ENCODE measurements around the gene SNX18.

The SNX18 gene

GRCh38 chr5:54577528-54577927, 60.0 kb downstream of the SNX18 start:
- no peak overlapping the region for H4K91ac ChIP-seq (ENCODE audit: low read depth, low read length, poor library complexity)
- H3K4me3 ChIP-seq (ENCODE audit: low read length in 2 of 2) = no peak overlapping the region
- no peak overlapping the region for H2BK5ac ChIP-seq (ENCODE audit: low read length)
- H2AFZ ChIP-seq (ENCODE audit: low read length) = no peak overlapping the region
- no peaks in the 10 kb centered on the region for H3K36me3 ChIP-seq (replicated peaks in 1 of 2; ENCODE audit: control insufficient read depth in 2 of 2, insufficient read depth in 2 of 2, low read length in 2 of 2)
- H3K14ac ChIP-seq (ENCODE audit: low read length) = no peak overlapping the region
- H3K79me1 ChIP-seq (ENCODE audit: low read depth, low read length) = no peaks in the 10 kb centered on the region
- DNase-seq (ENCODE audit: low spot score) = no peak
- no peak overlapping the region for H3K9ac ChIP-seq (ENCODE audit: low read depth, low read length, poor library complexity)
- no CpG with 5 or more reads among the region's 5 CpGs for WGBS, 2 donors (ENCODE audit: extremely low coverage in 2 of 2, insufficient read length in 2 of 2, insufficient replicate concordance in 1 of 2)
- H3K23ac ChIP-seq (ENCODE audit: low read depth, low read length, poor library complexity) = no peak overlapping the region
- no peaks in the 10 kb centered on the region for H3K9me3 ChIP-seq (replicated peaks in 1 of 2; ENCODE audit: control insufficient read depth in 2 of 2, insufficient read depth in 1 of 2, low read depth in 1 of 2, low read length in 2 of 2)
- H2BK120ac ChIP-seq (ENCODE audit: low read depth, low read length) = no peak overlapping the region
- no peak overlapping the region for H3K4me2 ChIP-seq (ENCODE audit: insufficient read depth, low read length, poor library complexity, severe bottlenecking)
- no peak overlapping the region for H3K4ac ChIP-seq (ENCODE audit: low read length)
- H2BK15ac ChIP-seq (ENCODE audit: low read length) = no peak overlapping the region
- peaks cover 0 to 17% of the 10 kb centered on the region in 2 donors for H3K4me1 ChIP-seq (ENCODE audit: control insufficient read depth in 2 of 2, insufficient read depth in 1 of 2, low read depth in 1 of 2, low read length in 2 of 2)
- H2AK5ac ChIP-seq (ENCODE audit: low read depth, low read length) = no peak overlapping the region
- no peaks in the 10 kb centered on the region for H3K27me3 ChIP-seq (ENCODE audit: control insufficient read depth in 3 of 3, insufficient read depth in 3 of 3, low read depth in 1 of 3, low read length in 3 of 3)
- H3K18ac ChIP-seq (ENCODE audit: low read length) = peak overlapping the region; percentile 20
- H2BK12ac ChIP-seq (ENCODE audit: low read length) = no peak overlapping the region
- H3K27ac ChIP-seq (replicated peaks; ENCODE audit: low read length) = no peak overlapping the region
- H4K8ac ChIP-seq (ENCODE audit: low read depth, low read length) = no peak overlapping the region

DNA sequence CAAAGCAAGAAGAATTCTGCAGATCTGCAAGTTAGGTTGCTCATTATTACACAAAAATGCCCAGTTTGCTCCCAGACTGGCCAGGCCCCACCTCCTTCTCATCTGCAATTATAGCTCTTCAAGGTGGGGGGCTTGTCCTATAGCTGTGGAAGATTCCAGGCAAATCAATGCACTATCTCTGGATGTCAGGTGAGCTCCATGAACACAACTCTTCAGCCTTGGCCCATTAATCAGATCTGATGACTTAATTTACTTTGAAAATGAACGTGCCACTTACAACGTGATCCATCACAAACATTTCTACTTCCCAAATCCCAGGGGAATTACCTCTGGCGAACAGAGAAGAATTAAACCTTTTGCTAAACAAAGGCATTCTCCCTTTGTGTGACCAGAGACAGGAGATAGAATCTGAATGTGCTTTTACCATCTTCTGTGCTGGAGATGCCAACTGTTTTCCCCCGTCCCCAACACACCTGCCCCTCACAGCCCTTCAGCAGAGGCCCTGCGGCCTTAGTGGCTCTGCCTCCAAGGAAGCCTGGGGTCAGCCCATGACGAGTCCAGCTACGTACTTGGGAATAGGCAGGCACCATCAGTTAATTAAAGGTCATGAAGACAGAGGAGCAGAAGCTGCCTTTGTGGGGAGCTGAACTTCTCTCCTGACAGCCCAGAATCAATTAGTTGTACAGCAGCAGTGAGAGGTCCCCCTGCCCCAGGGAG, 60.5 kb downstream of the SNX18 start:
- Histone ChIP-seq H3K14ac (ENCODE audit: low read length) (no peak overlapping the region), H3K79me1 (ENCODE audit: low read depth, low read length) (no peaks in the 10 kb centered on the region), H3K4me2 (ENCODE audit: insufficient read depth, low read length, poor library complexity, severe bottlenecking) (no peak overlapping the region), H3K23ac (ENCODE audit: low read depth, low read length, poor library complexity) (no peak overlapping the region), H3K36me3 (replicated peaks in 1 of 2; ENCODE audit: control insufficient read depth in 2 of 2, insufficient read depth in 2 of 2, low read length in 2 of 2) (no peaks in the 10 kb centered on the region), H4K91ac (ENCODE audit: low read depth, low read length, poor library complexity) (no peak overlapping the region), H2AFZ (ENCODE audit: low read length) (no peak overlapping the region), H4K8ac (ENCODE audit: low read depth, low read length) (no peak overlapping the region), H3K4me3 (ENCODE audit: low read length in 2 of 2) (no peak overlapping the region), H3K4ac (ENCODE audit: low read length) (no peak overlapping the region), H2BK15ac (ENCODE audit: low read length) (no peak overlapping the region), H3K27ac (replicated peaks; ENCODE audit: low read length) (no peak overlapping the region), H2AK5ac (ENCODE audit: low read depth, low read length) (no peak overlapping the region), H2BK12ac (ENCODE audit: low read length) (no peak overlapping the region), H3K9ac (ENCODE audit: low read depth, low read length, poor library complexity) (no peak overlapping the region), H3K9me3 (replicated peaks in 1 of 2; ENCODE audit: control insufficient read depth in 2 of 2, insufficient read depth in 1 of 2, low read depth in 1 of 2, low read length in 2 of 2) (no peaks in the 10 kb centered on the region), H3K18ac (ENCODE audit: low read length) (no peak overlapping the region), H2BK120ac (ENCODE audit: low read depth, low read length) (no peak overlapping the region), H3K4me1 (ENCODE audit: control insufficient read depth in 2 of 2, insufficient read depth in 1 of 2, low read depth in 1 of 2, low read length in 2 of 2) (peaks cover 0 to 17% of the 10 kb centered on the region in 2 donors), H3K27me3 (ENCODE audit: control insufficient read depth in 3 of 3, insufficient read depth in 3 of 3, low read depth in 1 of 3, low read length in 3 of 3) (no peaks in the 10 kb centered on the region), H2BK5ac (ENCODE audit: low read length) (no peak overlapping the region)
- no CpG with 5 or more reads among the region's 7 CpGs for WGBS, 2 donors (ENCODE audit: extremely low coverage in 2 of 2, insufficient read length in 2 of 2, insufficient replicate concordance in 1 of 2)
- DNase-seq (ENCODE audit: low spot score) = no peak

DNA sequence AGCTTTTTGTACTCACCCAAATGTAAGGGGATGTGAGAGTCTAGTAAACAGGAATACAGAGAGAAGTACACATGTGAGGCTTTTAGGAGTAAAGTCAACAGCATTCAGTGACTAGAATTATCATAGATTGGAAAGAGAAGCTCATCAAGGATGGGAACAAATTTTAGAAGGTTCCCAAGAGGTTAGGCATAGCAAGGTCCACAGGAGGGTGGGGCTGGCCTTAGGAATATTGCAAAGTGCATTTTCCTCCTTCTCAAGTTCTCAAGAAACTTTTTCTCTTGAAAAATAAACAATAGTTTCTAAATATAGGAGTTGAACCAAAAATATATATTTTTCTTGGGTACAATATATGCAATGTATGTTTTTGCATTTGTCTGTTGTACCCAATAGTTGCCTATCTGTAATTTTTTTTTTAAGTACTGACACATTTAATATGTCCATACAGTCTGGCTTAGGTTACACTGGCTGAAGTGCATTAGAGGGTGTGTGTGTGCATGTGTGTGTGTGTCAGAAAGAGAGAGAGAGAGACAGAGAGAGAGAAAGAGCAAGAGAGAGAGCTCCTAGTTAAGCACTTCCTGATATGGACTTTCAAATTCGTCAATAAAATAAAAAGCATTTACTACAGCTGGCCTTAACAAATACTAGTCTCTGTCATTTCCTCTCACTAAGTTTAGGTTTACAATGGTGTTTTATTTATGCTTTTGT, 62.2 kb downstream of the SNX18 start:
- Histone ChIP-seq H3K18ac (ENCODE audit: low read length) (no peak overlapping the region), H2BK120ac (ENCODE audit: low read depth, low read length) (no peak overlapping the region), H4K8ac (ENCODE audit: low read depth, low read length) (no peak overlapping the region), H3K27ac (replicated peaks; ENCODE audit: low read length) (no peak overlapping the region), H2BK12ac (ENCODE audit: low read length) (no peak overlapping the region), H3K79me1 (ENCODE audit: low read depth, low read length) (no peaks in the 10 kb centered on the region), H2AFZ (ENCODE audit: low read length) (no peak overlapping the region), H3K9ac (ENCODE audit: low read depth, low read length, poor library complexity) (no peak overlapping the region), H3K9me3 (replicated peaks in 1 of 2; ENCODE audit: control insufficient read depth in 2 of 2, insufficient read depth in 1 of 2, low read depth in 1 of 2, low read length in 2 of 2) (no peaks in the 10 kb centered on the region), H3K4me2 (ENCODE audit: insufficient read depth, low read length, poor library complexity, severe bottlenecking) (no peak overlapping the region), H4K91ac (ENCODE audit: low read depth, low read length, poor library complexity) (no peak overlapping the region), H2BK15ac (ENCODE audit: low read length) (no peak overlapping the region), H2AK5ac (ENCODE audit: low read depth, low read length) (no peak overlapping the region), H3K23ac (ENCODE audit: low read depth, low read length, poor library complexity) (no peak overlapping the region), H3K36me3 (replicated peaks in 1 of 2; ENCODE audit: control insufficient read depth in 2 of 2, insufficient read depth in 2 of 2, low read length in 2 of 2) (no peaks in the 10 kb centered on the region), H3K14ac (ENCODE audit: low read length) (no peak overlapping the region), H2BK5ac (ENCODE audit: low read length) (no peak overlapping the region), H3K4me1 (ENCODE audit: control insufficient read depth in 2 of 2, insufficient read depth in 1 of 2, low read depth in 1 of 2, low read length in 2 of 2) (peaks cover 0 to 17% of the 10 kb centered on the region in 2 donors), H3K4me3 (ENCODE audit: low read length in 2 of 2) (no peak overlapping the region), H3K27me3 (ENCODE audit: control insufficient read depth in 3 of 3, insufficient read depth in 3 of 3, low read depth in 1 of 3, low read length in 3 of 3) (no peaks in the 10 kb centered on the region), H3K4ac (ENCODE audit: low read length) (no peak overlapping the region)
- WGBS, 2 donors (ENCODE audit: extremely low coverage in 2 of 2, insufficient read length in 2 of 2, insufficient replicate concordance in 1 of 2) = no CpG with 5 or more reads among the region's 1 CpG
- DNase-seq (ENCODE audit: low spot score) = no peak

GRCh38 chr5:54580997-54581811, 63.6 kb downstream of the SNX18 start:
- no peak overlapping the region for H2BK12ac ChIP-seq (ENCODE audit: low read length)
- H3K36me3 ChIP-seq (replicated peaks in 1 of 2; ENCODE audit: control insufficient read depth in 2 of 2, insufficient read depth in 2 of 2, low read length in 2 of 2) = no peaks in the 10 kb centered on the region
- no peak overlapping the region for H4K8ac ChIP-seq (ENCODE audit: low read depth, low read length)
- no peak overlapping the region for H2BK5ac ChIP-seq (ENCODE audit: low read length)
- no CpG with 5 or more reads among the region's 7 CpGs for WGBS, 2 donors (ENCODE audit: extremely low coverage in 2 of 2, insufficient read length in 2 of 2, insufficient replicate concordance in 1 of 2)
- H3K23ac ChIP-seq (ENCODE audit: low read depth, low read length, poor library complexity) = no peak overlapping the region
- H2BK15ac ChIP-seq (ENCODE audit: low read length) = no peak overlapping the region
- no peak overlapping the region for H3K9ac ChIP-seq (ENCODE audit: low read depth, low read length, poor library complexity)
- no peak overlapping the region for H2AFZ ChIP-seq (ENCODE audit: low read length)
- no peak overlapping the region for H3K14ac ChIP-seq (ENCODE audit: low read length)
- H3K9me3 ChIP-seq (replicated peaks in 1 of 2; ENCODE audit: control insufficient read depth in 2 of 2, insufficient read depth in 1 of 2, low read depth in 1 of 2, low read length in 2 of 2) = no peaks in the 10 kb centered on the region
- H3K4me3 ChIP-seq (ENCODE audit: low read length in 2 of 2) = no peak overlapping the region
- H3K79me1 ChIP-seq (ENCODE audit: low read depth, low read length) = no peaks in the 10 kb centered on the region
- no peak overlapping the region for H3K4me2 ChIP-seq (ENCODE audit: insufficient read depth, low read length, poor library complexity, severe bottlenecking)
- no peaks in the 10 kb centered on the region for H3K27me3 ChIP-seq (ENCODE audit: control insufficient read depth in 3 of 3, insufficient read depth in 3 of 3, low read depth in 1 of 3, low read length in 3 of 3)
- H4K91ac ChIP-seq (ENCODE audit: low read depth, low read length, poor library complexity) = no peak overlapping the region
- no peak overlapping the region for H3K4ac ChIP-seq (ENCODE audit: low read length)
- H2BK120ac ChIP-seq (ENCODE audit: low read depth, low read length) = no peak overlapping the region
- no peak for DNase-seq (ENCODE audit: low spot score)
- no peak overlapping the region for H3K18ac ChIP-seq (ENCODE audit: low read length)
- H2AK5ac ChIP-seq (ENCODE audit: low read depth, low read length) = no peak overlapping the region
- no peak overlapping the region for H3K27ac ChIP-seq (replicated peaks; ENCODE audit: low read length)
- H3K4me1 ChIP-seq (ENCODE audit: control insufficient read depth in 2 of 2, insufficient read depth in 1 of 2, low read depth in 1 of 2, low read length in 2 of 2) = peaks cover 0 to 17% of the 10 kb centered on the region in 2 donors
